GM10248 (cell line): ENCODE measurements around the gene YES1.
"Not testable (repeated sequence)": the region's sequence is repeated elsewhere in the genome, so short reads cannot be mapped to it uniquely, and the experiment has no call there.

ENCODE experiments used
- CTCF ChIA-PET: fragments of 300-600 bp; sonication (Branson Sonifier 250); formaldehyde crosslinking; extraction: SDS; loops from one replicate; lab custom pipeline; 2021; ENCODE audit warnings: antibody characterized with exemption; lab: Yijun Ruan, JAX
- POLR2A ChIA-PET: fragments of 350-650 bp; sonication (Branson Sonifier 250); formaldehyde crosslinking; extraction: SDS; loops from one replicate; lab custom pipeline; 2020; ENCODE audit warnings: antibody characterized with exemption; lab: Yijun Ruan, JAX
- DNase-seq: peaks from one replicate; pipeline ENCODE4 v3.0.0; 2012; ENCODE audit errors: extremely low spot score
- TF ChIP-seq, protein P1 (sequence below): IDR thresholded peaks from 2 replicates; pipeline ENCODE4 v1.5.1; 2012; ENCODE audit warnings: mild to moderate bottlenecking, low read depth; ENCODE audit errors: extremely low read depth, missing control alignments, control extremely low read depth

YES1 gene

DNA sequence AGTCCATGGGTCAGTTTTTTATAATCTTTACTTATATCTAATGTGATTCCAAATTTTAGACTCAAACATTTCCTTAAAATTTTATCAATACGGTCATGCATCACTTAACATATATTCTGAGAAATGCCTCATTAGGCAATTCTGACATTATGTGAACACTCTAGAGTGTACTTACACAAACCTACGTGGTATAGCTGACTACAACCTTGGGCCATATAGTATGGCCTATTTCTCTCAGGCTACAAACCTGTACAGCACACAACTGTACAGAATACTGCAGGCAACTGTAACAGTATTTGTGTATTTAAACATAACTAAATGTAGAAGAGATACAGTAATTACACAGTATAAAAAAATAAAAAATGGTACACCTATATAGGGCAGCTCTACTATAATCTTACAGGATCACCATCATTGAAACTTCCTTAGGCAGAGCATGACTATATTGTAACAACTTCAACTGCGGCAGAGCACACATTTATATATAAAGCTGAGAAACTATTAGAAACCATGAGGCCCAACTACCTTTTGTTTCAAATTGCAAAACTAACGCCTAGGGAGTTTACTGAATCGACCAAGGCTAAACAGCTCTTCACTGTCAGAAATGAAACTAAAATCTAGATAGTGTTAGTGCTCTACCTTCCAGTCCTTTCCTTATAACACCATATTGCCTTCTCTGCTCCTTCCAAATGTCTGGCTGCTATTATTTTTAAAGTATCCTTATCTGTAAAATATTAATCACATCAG lies 6.9 kb downstream of the YES1 start:
- ChIA-PET CTCF (interaction anchor here (0.9 to 2.7 kb wide), 3 partner anchors 12 to 93 kb away, joined by 3 to 9 read pairs (median 3); partner anchors contain the start of gene ENOSF1), POLR2A (interaction anchor here (0.6 kb wide), 1 partner anchor 95 kb away, joined by 3 read pairs; no protein-coding TSS in a partner anchor)
- TF ChIP-seq, protein P1, sequence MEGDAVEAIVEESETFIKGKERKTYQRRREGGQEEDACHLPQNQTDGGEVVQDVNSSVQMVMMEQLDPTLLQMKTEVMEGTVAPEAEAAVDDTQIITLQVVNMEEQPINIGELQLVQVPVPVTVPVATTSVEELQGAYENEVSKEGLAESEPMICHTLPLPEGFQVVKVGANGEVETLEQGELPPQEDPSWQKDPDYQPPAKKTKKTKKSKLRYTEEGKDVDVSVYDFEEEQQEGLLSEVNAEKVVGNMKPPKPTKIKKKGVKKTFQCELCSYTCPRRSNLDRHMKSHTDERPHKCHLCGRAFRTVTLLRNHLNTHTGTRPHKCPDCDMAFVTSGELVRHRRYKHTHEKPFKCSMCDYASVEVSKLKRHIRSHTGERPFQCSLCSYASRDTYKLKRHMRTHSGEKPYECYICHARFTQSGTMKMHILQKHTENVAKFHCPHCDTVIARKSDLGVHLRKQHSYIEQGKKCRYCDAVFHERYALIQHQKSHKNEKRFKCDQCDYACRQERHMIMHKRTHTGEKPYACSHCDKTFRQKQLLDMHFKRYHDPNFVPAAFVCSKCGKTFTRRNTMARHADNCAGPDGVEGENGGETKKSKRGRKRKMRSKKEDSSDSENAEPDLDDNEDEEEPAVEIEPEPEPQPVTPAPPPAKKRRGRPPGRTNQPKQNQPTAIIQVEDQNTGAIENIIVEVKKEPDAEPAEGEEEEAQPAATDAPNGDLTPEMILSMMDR = no peak
- peak; percentile 29 for DNase-seq

DNA sequence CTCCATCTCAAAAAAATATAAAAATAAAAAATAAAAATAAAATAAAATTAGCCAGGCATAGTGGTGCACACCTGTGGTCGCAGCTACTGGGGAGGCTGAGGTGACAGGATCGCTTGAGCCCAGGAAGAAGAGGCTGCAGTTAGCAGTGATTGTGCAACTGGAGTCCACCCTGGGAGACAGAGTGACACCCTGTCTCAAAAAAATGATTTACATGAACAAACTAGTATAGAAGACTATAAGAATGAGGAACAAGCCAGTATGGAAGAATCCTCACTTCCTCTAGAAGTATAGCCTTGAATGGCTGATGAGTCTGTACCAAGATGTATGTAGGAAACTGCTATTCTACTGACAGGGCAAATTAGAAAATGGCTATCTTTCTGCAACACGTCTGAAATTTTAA lies 10.9 kb downstream of the YES1 start:
- DNase-seq = no peak
- ChIA-PET CTCF (interaction anchor here (1.7 to 6.7 kb wide), 3 partner anchors 31 to 61 kb away, joined by 5 to 37 read pairs (median 7); no protein-coding TSS in a partner anchor), POLR2A (no interaction called here)
- TF ChIP-seq, protein P1 = no peak

DNA sequence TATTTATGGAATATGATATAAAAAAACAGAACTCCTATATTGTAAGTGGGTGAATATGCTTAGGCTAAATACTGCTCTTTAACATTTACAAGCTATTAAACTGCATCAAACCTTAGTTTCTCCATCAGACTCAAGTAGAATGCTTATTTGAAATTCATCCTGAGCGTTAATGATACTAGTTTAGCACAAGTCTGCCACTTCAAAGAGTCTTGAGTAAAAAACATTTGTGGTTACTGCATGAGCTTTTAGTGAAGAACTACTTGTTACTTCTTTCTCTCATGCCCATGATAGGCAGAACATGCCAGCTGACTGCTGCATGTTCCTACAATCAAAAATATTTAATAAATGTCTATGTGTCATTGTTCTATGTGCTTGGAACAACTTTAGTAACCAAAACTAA lies 12.1 kb downstream of the YES1 start:
- ChIA-PET POLR2A (no interaction called here), CTCF (interaction anchor here (0.7 to 6.7 kb wide), 9 partner anchors 8 to 87 kb away, joined by 3 to 37 read pairs (median 5); partner anchors contain the start of gene ENOSF1)

DNA sequence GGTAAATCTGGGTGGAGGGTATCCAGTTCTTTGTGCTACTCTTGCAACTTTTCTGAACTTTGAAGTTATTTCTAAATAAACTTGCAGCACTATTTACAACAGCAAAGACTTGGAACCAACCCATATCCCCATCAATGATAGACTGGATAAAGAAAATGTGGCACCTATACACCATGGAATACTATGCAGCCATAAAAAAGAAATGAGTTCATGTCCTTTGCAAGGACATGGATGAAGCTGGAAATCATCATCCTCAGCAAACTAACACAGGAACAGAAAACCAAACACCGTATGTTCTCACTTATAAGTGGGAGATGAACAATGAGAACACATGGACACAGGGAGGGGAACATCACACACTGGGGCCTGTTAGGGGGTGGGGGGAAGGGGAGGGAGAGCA lies 16.7 kb downstream of the YES1 start:
- CTCF ChIA-PET = interaction anchor here (1.5 kb wide), 1 partner anchor 10 kb away, joined by 4 read pairs; no protein-coding TSS in a partner anchor
- POLR2A ChIA-PET, DNase-seq: not testable (repeated sequence)

More for the DNA sequence above, 12.1 kb downstream of the YES1 start:
- DNase-seq = no peak
- TF ChIP-seq, protein P1 = no peak

- POLR2A ChIA-PET = interaction anchor here (0.5 kb wide), 1 partner anchor 76 kb away, joined by 4 read pairs; no protein-coding TSS in a partner anchor
- CTCF ChIA-PET = interaction anchor here (1.0 kb wide), 1 partner anchor 24 kb away, joined by 3 read pairs; no protein-coding TSS in a partner anchor
- TF ChIP-seq, protein P1 = no peak
- DNase-seq = no peak
Observed at GRCh38 chr18:789397-789796, 22.6 kb downstream of the YES1 start.

DNA sequence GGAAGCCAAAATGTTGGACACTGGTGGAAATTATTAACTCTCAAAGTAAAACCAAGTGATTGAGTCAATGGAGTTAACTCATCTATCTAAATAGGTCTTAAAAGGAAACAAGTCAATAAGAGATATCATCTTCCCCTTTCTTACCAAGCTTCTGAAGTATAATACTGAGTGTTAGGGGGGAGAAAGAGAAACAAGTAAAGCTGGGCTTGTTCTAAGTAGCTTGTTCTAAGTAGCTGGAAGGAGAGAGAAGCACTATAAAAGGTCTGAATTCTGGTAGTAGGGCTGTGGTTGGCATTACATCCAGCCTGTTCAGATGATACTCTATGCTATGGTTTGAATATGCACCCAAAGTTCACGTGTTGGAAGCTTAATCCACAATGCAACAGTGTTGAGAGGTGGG lies 26.8 kb downstream of the YES1 start:
- TF ChIP-seq, protein P1 = no peak
- ChIA-PET POLR2A (no interaction called here), CTCF (interaction anchor here (0.9 to 2.6 kb wide), 4 partner anchors 11 to 54 kb away, joined by 4 to 14 read pairs (median 6); no protein-coding TSS in a partner anchor)
- DNase-seq = no peak

- POLR2A ChIA-PET = no interaction called here
- no peak for DNase-seq
- CTCF ChIA-PET = interaction anchor here (0.9 to 2.6 kb wide), 5 partner anchors 11 to 55 kb away, joined by 4 to 14 read pairs (median 6); no protein-coding TSS in a partner anchor
Observed at GRCh38 chr18:784470-785172, 27.4 kb downstream of the YES1 start.

More at GRCh38 chr18:784470-785172, 27.4 kb downstream of the YES1 start:
- TF ChIP-seq, protein P1 = no peak
